IMR-90 (cell line): Measurements from ENCODE around the gene MNS1. TPM values are rescaled to one million over a fixed set of nuclear protein-coding genes. Genes with fewer than 3 reads are reported as not detected.

Source experiments
- ATAC-seq: fragments of 200-7000 bp; cut with Tn5 transposase; 2 replicates; pipeline ENCODE4 v1.9.1; 2020; ENCODE audit warnings: low read depth, mild to moderate bottlenecking, moderate library complexity
- BruUV-seq: library from RNA; stranded (reverse); fragments of 400-500 nt; replicated peaks from 2 replicates; lab custom pipeline; 2021; lab: Mats Ljungman, UMichigan
- CTCF ChIA-PET: fragments of 300-600 bp; formaldehyde crosslinking; extraction: SDS; loops from one replicate; lab custom pipeline; 2021; ENCODE audit warnings: antibody characterized with exemption; lab: Yijun Ruan, JAX
- POLR2A ChIA-PET: fragments of 300-600 bp; sonication (Branson Sonifier 250); formaldehyde crosslinking; loops from one replicate; lab custom pipeline; 2022; ENCODE audit warnings: antibody characterized with exemption; ENCODE audit not compliant: unreplicated experiment; lab: Charles Lee
- DNase-seq: peaks from one replicate; pipeline ENCODE4 v3.0.0; 2013
- H2AFZ ChIP-seq: replicated peaks from 2 replicates; pipeline ENCODE3; 2013; ENCODE audit warnings: low read length, mild to moderate bottlenecking; ENCODE audit not compliant: poor library complexity
- H2AK5ac ChIP-seq: 2 replicates; pipeline ENCODE4 v1.6.1; 2013; ENCODE audit warnings: low read depth, low read length, inconsistent platforms
- H2AK9ac ChIP-seq: replicated peaks from 2 replicates; pipeline ENCODE3; 2013; ENCODE audit warnings: mild to moderate bottlenecking, low read depth, low read length, moderate library complexity; ENCODE audit not compliant: poor library complexity
- H2BK120ac ChIP-seq: 2 replicates; pipeline ENCODE4 v1.6.1; 2013; ENCODE audit warnings: low read depth, low read length, inconsistent platforms
- H2BK15ac ChIP-seq: 3 replicates; pipeline ENCODE4 v1.6.1; 2013; ENCODE audit warnings: low read depth, low read length, inconsistent platforms
- H2BK20ac ChIP-seq: 2 replicates; pipeline ENCODE4 v1.6.1; 2013; ENCODE audit warnings: low read depth, mild to moderate bottlenecking, inconsistent platforms, low read length, moderate library complexity
- H2BK5ac ChIP-seq: 2 replicates; pipeline ENCODE4 v1.6.1; 2013; ENCODE audit warnings: mild to moderate bottlenecking, low read depth, low read length, inconsistent platforms; ENCODE audit not compliant: poor library complexity, severe bottlenecking
- H3K14ac ChIP-seq: replicated peaks from 2 replicates; pipeline ENCODE4 v1.6.1; 2013; ENCODE audit warnings: low read depth, low read length, inconsistent platforms
- H3K18ac ChIP-seq: 2 replicates; pipeline ENCODE4 v1.6.1; 2013; ENCODE audit warnings: low read depth, low read length, control low read depth
- H3K23ac ChIP-seq: 2 replicates; pipeline ENCODE4 v1.6.1; 2013; ENCODE audit warnings: low read depth, low read length, inconsistent platforms
- H3K27ac ChIP-seq: 2 replicates; pipeline ENCODE4 v1.5.1; 2013; ENCODE audit warnings: mild to moderate bottlenecking, control low read depth, low read length; ENCODE audit not compliant: insufficient read depth
- H3K27me3 ChIP-seq: 2 replicates; pipeline ENCODE4 v1.6.1; 2013; ENCODE audit warnings: low read length; ENCODE audit not compliant: control insufficient read depth, insufficient read depth
- H3K36me3 ChIP-seq: 2 replicates; pipeline ENCODE4 v1.6.1; 2013; ENCODE audit warnings: low read length, mixed read lengths; ENCODE audit not compliant: control insufficient read depth, insufficient read depth
- H3K4ac ChIP-seq: 2 replicates; pipeline ENCODE4 v1.6.1; 2013; ENCODE audit warnings: low read depth, low read length, inconsistent platforms
- H3K4me1 ChIP-seq: 2 replicates; pipeline ENCODE4 v1.6.1; 2013; ENCODE audit warnings: low read length, mixed read lengths; ENCODE audit not compliant: control insufficient read depth, insufficient read depth
- H3K4me2 ChIP-seq: 2 replicates; pipeline ENCODE4 v1.6.1; 2013; ENCODE audit warnings: low read depth, mild to moderate bottlenecking, control low read depth, low read length, moderate library complexity
- H3K4me3 ChIP-seq: 2 replicates; pipeline ENCODE4 v1.5.1; 2013; ENCODE audit warnings: low read depth, mild to moderate bottlenecking, control low read depth, low read length, moderate library complexity; ENCODE audit not compliant: insufficient read depth
- H3K56ac ChIP-seq: 2 replicates; pipeline ENCODE4 v1.6.1; 2013; ENCODE audit warnings: low read length, inconsistent platforms; ENCODE audit not compliant: insufficient read depth; ENCODE audit errors: extremely low read depth
- H3K79me1 ChIP-seq, 2 experiments: 2 replicates each; pipeline ENCODE4 v1.6.1; 2013; ENCODE audit warnings: low read length in 2 of 2, inconsistent platforms in 1 of 2, low read depth in 1 of 2
- H3K9ac ChIP-seq: 2 replicates; pipeline ENCODE4 v1.6.1; 2013; ENCODE audit warnings: low read depth, low read length, control low read depth
- H3K9me1 ChIP-seq: 2 replicates; pipeline ENCODE4 v1.6.1; 2013; ENCODE audit warnings: low read length, inconsistent platforms; ENCODE audit not compliant: insufficient read depth
- H3K9me3 ChIP-seq: 2 replicates; pipeline ENCODE4 v1.6.1; 2013; ENCODE audit warnings: low read length; ENCODE audit not compliant: control insufficient read depth, insufficient read depth
- H4K20me1 ChIP-seq: 2 replicates; pipeline ENCODE4 v1.6.1; 2013; ENCODE audit warnings: low read length, inconsistent platforms; ENCODE audit not compliant: insufficient read depth
- H4K5ac ChIP-seq: 2 replicates; pipeline ENCODE4 v1.6.1; 2013; ENCODE audit warnings: mild to moderate bottlenecking, low read depth, low read length, control low read depth
- H4K8ac ChIP-seq, 2 experiments: 2 replicates each; pipeline ENCODE4 v1.6.1; 2013; ENCODE audit warnings: low read depth in 2 of 2, low read length in 2 of 2, control low read depth in 1 of 2, inconsistent platforms in 1 of 2
- H4K91ac ChIP-seq: 2 replicates; pipeline ENCODE4 v1.6.1; 2013; ENCODE audit warnings: low read depth, low read length, inconsistent platforms; ENCODE audit not compliant: insufficient read depth
- BHLHE40 ChIP-seq: fragments of 150-350 bp; IDR thresholded peaks from 2 replicates; pipeline ENCODE4 v1.6.1; 2016; ENCODE audit warnings: mild to moderate bottlenecking, low read depth, low read length
- CEBPB ChIP-seq: IDR thresholded peaks from 2 replicates; pipeline ENCODE4 v1.6.1; 2012; ENCODE audit warnings: low read depth, low read length, improper control_type of control experiment
- CHD1 ChIP-seq: IDR thresholded peaks from 2 replicates; pipeline ENCODE4 v1.6.1; 2012; ENCODE audit warnings: low read depth, low read length, improper control_type of control experiment
- CTCF ChIP-seq: conservative IDR thresholded peaks from 2 replicates; pipeline ENCODE4 v1.5.1; 2012; ENCODE audit warnings: mild to moderate bottlenecking, low read depth, low read length, improper control_type of control experiment
- ELK1 ChIP-seq: fragments of 150-350 bp; IDR thresholded peaks from 2 replicates; pipeline ENCODE4 v1.6.1; 2016; ENCODE audit warnings: low read depth, mild to moderate bottlenecking, low read length, moderate library complexity, borderline replicate concordance
- FOS ChIP-seq: fragments of 150-350 bp; IDR thresholded peaks from 2 replicates; pipeline ENCODE4 v1.6.1; 2016; ENCODE audit warnings: low read depth, low read length
- MAFK ChIP-seq: IDR thresholded peaks from 2 replicates; pipeline ENCODE4 v1.6.1; 2012; ENCODE audit warnings: low read depth, low read length, improper control_type of control experiment
- MAZ ChIP-seq: IDR thresholded peaks from 2 replicates; pipeline ENCODE4 v1.6.1; 2012; ENCODE audit warnings: low read depth, mild to moderate bottlenecking, low read length, improper control_type of control experiment, moderate library complexity, borderline replicate concordance
- MXI1 ChIP-seq: IDR thresholded peaks from 2 replicates; pipeline ENCODE4 v1.6.1; 2012; ENCODE audit warnings: low read depth, mild to moderate bottlenecking, low read length, moderate library complexity, borderline replicate concordance
- NFE2L2 ChIP-seq: fragments of 150-350 bp; IDR thresholded peaks from 2 replicates; pipeline ENCODE4 v1.6.1; 2016; ENCODE audit warnings: low read depth, mild to moderate bottlenecking, low read length
- POLR2A ChIP-seq: IDR thresholded peaks from 2 replicates; pipeline ENCODE4 v1.6.1; 2012; ENCODE audit warnings: mild to moderate bottlenecking, low read depth, low read length
- RAD21 ChIP-seq: IDR thresholded peaks from 2 replicates; pipeline ENCODE4 v1.6.1; 2012; ENCODE audit warnings: low read length, improper control_type of control experiment
- RCOR1 ChIP-seq: IDR thresholded peaks from 2 replicates; pipeline ENCODE4 v1.6.1; 2012; ENCODE audit warnings: mild to moderate bottlenecking, low read length, improper control_type of control experiment; ENCODE audit not compliant: insufficient replicate concordance
- RFX5 ChIP-seq: IDR thresholded peaks from 2 replicates; pipeline ENCODE4 v1.8.0; 2012; ENCODE audit warnings: low read depth, mild to moderate bottlenecking, low read length, moderate library complexity
- SMC3 ChIP-seq: fragments of 150-350 bp; IDR thresholded peaks from 2 replicates; pipeline ENCODE4 v1.6.1; 2016; ENCODE audit warnings: low read depth, mild to moderate bottlenecking, antibody characterized with exemption, low read length, moderate library complexity
- USF2 ChIP-seq: fragments of 150-350 bp; IDR thresholded peaks from 2 replicates; pipeline ENCODE4 v1.6.1; 2017; ENCODE audit warnings: mild to moderate bottlenecking, antibody characterized with exemption, low read length, low read depth
- dilution Hi-C: fragments of 300-500 bp; cut with HindIII; formaldehyde crosslinking; loops from one replicate; pipeline ENCODE4 v1.14.3; 2018; ENCODE audit warnings: low sequenced_read_pairs; ENCODE audit not compliant: unreplicated experiment
- in situ Hi-C: fragments of 300-500 bp; cut with MboI; formaldehyde crosslinking; loops from 3 replicates; pipeline ENCODE4 v1.14.3; 2019; ENCODE audit warnings: low sequenced_read_pairs, inconsistent platforms, mixed read lengths
- intact Hi-C: fragments of 100-400 bp; cut with micrococcal nuclease; formaldehyde crosslinking; loops from 2 replicates; pipeline ENCODE4 v1.10.0; 2022
- polyA plus RNA-seq, 3 experiments: library from polyadenylated mRNA; depleted of rRNA; stranded (reverse); fragments of >200 nt; gene quantifications; 2 replicates each; pipeline ENCODE4 v1.2.3, GENCODE V29; 2012; ENCODE audit warnings: low replicate concordance in 1 of 3
- total RNA-seq: library from RNA; depleted of rRNA; stranded (reverse); fragments of >200 nt; gene quantifications from 2 replicates; pipeline ENCODE4 v1.2.3, GENCODE V29; 2012

Gene MNS1
- total and polyA plus RNA-seq, 2 of the 4 experiments (the other 2 are of a cell fraction): 0.36 to 0.84 TPM

GRCh38 chr15:56410721-56411120 lies 54.2 kb downstream of the MNS1 start:
- H2BK20ac ChIP-seq: no peak overlapping the region

More at GRCh38 chr15:56410721-56411120, 54.2 kb downstream of the MNS1 start:
- no peaks in the 10 kb centered on the region for H4K20me1 ChIP-seq
- no peak overlapping the region for H2AK9ac ChIP-seq
- ChIA-PET CTCF (no interaction called here), POLR2A (no interaction called here)
- H3K9me1 ChIP-seq: no peaks in the 10 kb centered on the region
- no peak overlapping the region for H2BK120ac ChIP-seq
- no peak overlapping the region for H2AFZ ChIP-seq
- no peak overlapping the region for H2BK5ac ChIP-seq
- no peak overlapping the region for H4K91ac ChIP-seq
- no peaks in the 10 kb centered on the region for H3K36me3 ChIP-seq
- H3K27me3 ChIP-seq: no peaks in the 10 kb centered on the region
- no peak overlapping the region for H3K56ac ChIP-seq
- BruUV-seq: no TSS peak
- H3K4ac ChIP-seq: no peak overlapping the region
- H3K9me3 ChIP-seq: no peaks in the 10 kb centered on the region
- H2BK15ac ChIP-seq: no peak overlapping the region
- DNase-seq: no peak
- intact Hi-C loops (loop anchor here (5.0 kb wide), 1 partner anchor 428 kb away; no protein-coding TSS in a partner anchor), dilution Hi-C loops (no loop called here), in situ Hi-C loops (no loop called here)
- H3K27ac ChIP-seq: no peak overlapping the region
- no peak overlapping the region for H3K4me3 ChIP-seq
- no peak for TF ChIP-seq USF2
- no peak for TF ChIP-seq MAZ
- no peak for TF ChIP-seq FOS
- no peak for TF ChIP-seq CHD1
- no peak for TF ChIP-seq MXI1
- TF ChIP-seq CTCF: no peak
- no peak for TF ChIP-seq RFX5
- no peak for TF ChIP-seq MAFK
- TF ChIP-seq RAD21: no peak
- no peak for TF ChIP-seq CEBPB
- no peak for TF ChIP-seq BHLHE40
- no peak for TF ChIP-seq RCOR1
- TF ChIP-seq SMC3: no peak
- TF ChIP-seq POLR2A: no peak
- TF ChIP-seq NFE2L2: no peak
- no peak for TF ChIP-seq ELK1
- H3K23ac ChIP-seq: no peak overlapping the region
- no peak overlapping the region for H2AK5ac ChIP-seq
- H3K9ac ChIP-seq: no peak overlapping the region
- H3K4me1 ChIP-seq: no peaks in the 10 kb centered on the region
- H3K79me1 ChIP-seq: no peaks in the 10 kb centered on the region
- H4K8ac ChIP-seq: no peak overlapping the region
- no peak overlapping the region for H3K18ac ChIP-seq
- no peak overlapping the region for H4K5ac ChIP-seq
- ATAC-seq: no peak
- H3K4me2 ChIP-seq: no peak overlapping the region
- no peak overlapping the region for H3K14ac ChIP-seq
